SU-DHL-6 (cell line): ENCODE measurements around the gene MCM5.

Experiments used
- H2AFZ ChIP-seq: fragments of 200-600 bp; sonication (generic); 2 replicates; pipeline ENCODE4 v1.6.1; 2014; ENCODE audit warnings: low read depth, mild to moderate bottlenecking, moderate library complexity, mixed read lengths, antibody characterized with exemption, low read length; ENCODE audit not compliant: severe bottlenecking
- H3F3A ChIP-seq: fragments of 200-600 bp; shearing (Covaris generic); 2 replicates; pipeline ENCODE4 v1.6.0; 2016; ENCODE audit warnings: antibody characterized with exemption, mild to moderate bottlenecking; ENCODE audit not compliant: insufficient read depth
- H3K27ac ChIP-seq: fragments of 200-600 bp; sonication (generic); 2 replicates; pipeline ENCODE4 v1.5.1; 2016; ENCODE audit warnings: low read depth, mild to moderate bottlenecking, low read length, moderate library complexity, mixed read lengths
- H3K27me3 ChIP-seq: fragments of 200-600 bp; sonication (generic), shearing (Covaris generic); 2 replicates; pipeline ENCODE4 v1.6.0; 2014; ENCODE audit warnings: mild to moderate bottlenecking, low read length
- H3K36me3 ChIP-seq: fragments of 200-600 bp; sonication (generic); 2 replicates; pipeline ENCODE4 v1.6.1; 2014; ENCODE audit warnings: mild to moderate bottlenecking, low read length, mixed read lengths
- H3K4me2 ChIP-seq: fragments of 300-600, 200-600 bp; shearing (Covaris generic), sonication (generic); 2 replicates; pipeline ENCODE4 v1.6.0; 2014; ENCODE audit warnings: low read length, low read depth, mild to moderate bottlenecking; ENCODE audit not compliant: poor library complexity, severe bottlenecking
- H3K4me3 ChIP-seq: fragments of 200-600 bp; sonication (generic); 2 replicates; pipeline ENCODE4 v1.5.1; 2014; ENCODE audit warnings: antibody characterized with exemption, low read length, mild to moderate bottlenecking, mixed read lengths; ENCODE audit not compliant: insufficient read depth, poor library complexity, severe bottlenecking
- H3K79me2 ChIP-seq: fragments of 200-600 bp; sonication (generic); 2 replicates; pipeline ENCODE4 v1.6.1; 2014; ENCODE audit warnings: mild to moderate bottlenecking, low read length, moderate library complexity; ENCODE audit not compliant: insufficient read depth
- H3K9ac ChIP-seq: fragments of 200-600 bp; sonication (generic); 2 replicates; pipeline ENCODE4 v1.7.0; 2014; ENCODE audit warnings: mild to moderate bottlenecking, low read length
- H3K9me2 ChIP-seq: fragments of 200-600 bp; sonication (generic); replicated peaks from 2 replicates; pipeline ENCODE4 v1.6.1; 2014; ENCODE audit warnings: low read length; ENCODE audit not compliant: insufficient read depth
- H3K9me3 ChIP-seq: fragments of 200-600 bp; sonication (generic); 2 replicates; pipeline ENCODE4 v1.6.1; 2014; ENCODE audit warnings: low read length, mixed read lengths; ENCODE audit not compliant: insufficient read depth
- H4K20me1 ChIP-seq: fragments of 200-600 bp; sonication (generic); 2 replicates; pipeline ENCODE4 v1.6.1; 2014; ENCODE audit warnings: low read depth, mild to moderate bottlenecking, antibody characterized with exemption, low read length, moderate library complexity, mixed read lengths
- CTCF ChIP-seq: fragments of 200-600 bp; sonication (generic); IDR thresholded peaks from one replicate; pipeline ENCODE4 v1.5.1; 2017; ENCODE audit warnings: antibody characterized with exemption, mild to moderate bottlenecking, low read length, moderate library complexity; ENCODE audit not compliant: insufficient read depth, poor library complexity, severe bottlenecking
- EZH2phosphoT487 ChIP-seq: fragments of 200-600 bp; sonication (generic), shearing (Covaris generic); conservative IDR thresholded peaks from 2 replicates; pipeline ENCODE4 v1.6.1; 2018; ENCODE audit warnings: mild to moderate bottlenecking, antibody characterized with exemption, low read length, moderate library complexity, mixed read lengths

Gene MCM5

GRCh38 chr22:35379146-35379993 is 20.6 kb upstream of the MCM5 start:
- Histone ChIP-seq H3K4me2 (no peak overlapping the region), H2AFZ (no peak overlapping the region), H3F3A (0 out of 2 replicates have a peak, but pooled peaks cover 3% of the 10 kb centered on the region), H3K9me3 (no peaks in the 10 kb centered on the region), H3K79me2 (no peaks in the 10 kb centered on the region), H3K9ac (no peak overlapping the region), H3K9me2 (no peaks in the 10 kb centered on the region), H3K27me3 (no peaks in the 10 kb centered on the region), H3K27ac (no peak overlapping the region), H4K20me1 (no peaks in the 10 kb centered on the region), H3K4me3 (no peak overlapping the region), H3K36me3 (no peaks in the 10 kb centered on the region)
- TF ChIP-seq CTCF, result no peak
- TF ChIP-seq EZH2phosphoT487, result no peak

- H3K9ac ChIP-seq, result no peak overlapping the region
- no peak for TF ChIP-seq EZH2phosphoT487
- TF ChIP-seq CTCF, result no peak
- H3K36me3 ChIP-seq, result no peaks in the 10 kb centered on the region
- H3K27ac ChIP-seq, result no peak overlapping the region
- no peak overlapping the region for H3K4me3 ChIP-seq
- 0 out of 2 replicates have a peak, but pooled peaks cover 3% of the 10 kb centered on the region for H3F3A ChIP-seq
- no peaks in the 10 kb centered on the region for H3K9me2 ChIP-seq
- no peaks in the 10 kb centered on the region for H3K9me3 ChIP-seq
- no peak overlapping the region for H2AFZ ChIP-seq
- no peaks in the 10 kb centered on the region for H3K79me2 ChIP-seq
- H3K4me2 ChIP-seq, result no peak overlapping the region
- H4K20me1 ChIP-seq, result no peaks in the 10 kb centered on the region
- no peaks in the 10 kb centered on the region for H3K27me3 ChIP-seq
Observed at GRCh38 chr22:35380013-35380412, 19.9 kb upstream of the MCM5 start.

- H2AFZ ChIP-seq, result peak within 1 kb of the TSS; percentile 95
- no peaks in the 10 kb centered on the region for H4K20me1 ChIP-seq
- H3K9ac ChIP-seq, result peak within 1 kb of the TSS; percentile 47
- no peaks in the 10 kb centered on the region for H3K9me2 ChIP-seq
- 0 out of 2 replicates have a peak, but pooled peaks cover 3% of the 10 kb centered on the region for H3F3A ChIP-seq
- H3K36me3 ChIP-seq, result no peaks in the 10 kb centered on the region
- no peaks in the 10 kb centered on the region for H3K27me3 ChIP-seq
- no peaks in the 10 kb centered on the region for H3K79me2 ChIP-seq
- H3K27ac ChIP-seq, result no peak within 1 kb of the TSS
- H3K9me3 ChIP-seq, result no peaks in the 10 kb centered on the region
- H3K4me2 ChIP-seq, result peak within 1 kb of the TSS; percentile 60
- TF ChIP-seq EZH2phosphoT487 (no peak), CTCF (no peak)
- H3K4me3 ChIP-seq, result peak within 1 kb of the TSS; percentile 48
Observed at GRCh38 chr22:35380537-35381423, 19.2 kb upstream of the MCM5 start, which contains the start of gene HMOX1. HMOX1 (plus strand) TSS chr22:35381096; CDS start chr22:35381174, 78 bp downstream.
